Subcutaneous abdominal adipose tissue (tissue), 5 donors: ENCODE results near the gene UNC79.

ENCODE experiments used
- H3K27ac ChIP-seq: one replicate; pipeline ENCODE4 v1.7.0; 2013; ENCODE audit warnings: low read depth, mild to moderate bottlenecking, inconsistent platforms, low read length, moderate library complexity
- H3K27me3 ChIP-seq, 5 donors: one replicate each; pipeline ENCODE4 v1.7.0; 2013; ENCODE audit warnings: low read length in 5 of 5, inconsistent platforms in 1 of 5; ENCODE audit not compliant: control insufficient read depth in 5 of 5, insufficient read depth in 4 of 5
- H3K36me3 ChIP-seq, 5 donors: one replicate each; pipeline ENCODE4 v1.7.0; 2013; ENCODE audit warnings: low read length in 5 of 5; ENCODE audit not compliant: control insufficient read depth in 5 of 5, insufficient read depth in 5 of 5
- H3K4me1 ChIP-seq, 5 donors: one replicate each; pipeline ENCODE4 v1.7.0; 2013; ENCODE audit warnings: low read length in 5 of 5, mild to moderate bottlenecking in 3 of 5, moderate library complexity in 1 of 5; ENCODE audit not compliant: control insufficient read depth in 5 of 5, insufficient read depth in 5 of 5
- H3K4me3 ChIP-seq, 5 donors: one replicate each; pipeline ENCODE4 v1.7.0; 2013; ENCODE audit warnings: low read length in 5 of 5, low read depth in 1 of 5
- H3K9ac ChIP-seq, 5 donors: one replicate each; pipeline ENCODE4 v1.7.0; 2013; ENCODE audit warnings: low read length in 5 of 5, mild to moderate bottlenecking in 4 of 5, moderate library complexity in 3 of 5
- H3K9me3 ChIP-seq, 5 donors: one replicate each; pipeline ENCODE4 v1.7.0; 2013; ENCODE audit warnings: low read length in 5 of 5; ENCODE audit not compliant: control insufficient read depth in 5 of 5
- donor health status: healthy.
- donor health status: healthy.
- donor health status: healthy.
- donor health status: healthy.
- donor health status: healthy.

The UNC79 gene

DNA sequence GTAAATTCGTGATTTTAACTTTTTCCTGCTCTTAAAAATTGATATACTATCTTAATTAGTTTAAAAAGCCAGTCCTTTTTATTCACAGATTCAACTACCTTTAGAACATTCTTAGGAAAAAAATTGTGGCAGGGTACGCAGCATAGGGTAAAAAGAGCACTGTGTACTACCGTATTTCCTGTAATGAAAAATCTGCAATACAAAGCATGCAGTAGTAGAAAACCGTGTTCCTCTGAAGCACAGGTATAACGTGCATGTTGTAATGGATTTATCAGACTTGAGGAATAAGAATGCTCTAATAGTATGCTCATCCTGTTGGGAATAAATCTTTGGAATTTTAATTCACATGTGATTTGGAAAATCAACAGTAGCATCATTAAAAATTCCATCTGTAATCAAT, 140.5 kb downstream of the UNC79 start:
- Histone ChIP-seq H3K9me3 (no peaks in the 10 kb centered on the region), H3K27me3 (no peaks in the 10 kb centered on the region), H3K4me3 (no peak overlapping the region), H3K27ac (no peak overlapping the region), H3K9ac (no peak overlapping the region), H3K4me1 (no peaks in the 10 kb centered on the region), H3K36me3 (no peaks in the 10 kb centered on the region)

- H3K27ac ChIP-seq = no peak overlapping the region
- peaks cover 0 to 9% (median 8%) of the 10 kb centered on the region in 5 donors for H3K27me3 ChIP-seq
- H3K4me3 ChIP-seq = no peak overlapping the region
- no peaks in the 10 kb centered on the region for H3K4me1 ChIP-seq
- no peaks in the 10 kb centered on the region for H3K9me3 ChIP-seq
- no peak overlapping the region for H3K9ac ChIP-seq
- no peaks in the 10 kb centered on the region for H3K36me3 ChIP-seq
These were observed 148.4 kb downstream of the UNC79 start for GRCh38 chr14:93579178-93579577.

DNA sequence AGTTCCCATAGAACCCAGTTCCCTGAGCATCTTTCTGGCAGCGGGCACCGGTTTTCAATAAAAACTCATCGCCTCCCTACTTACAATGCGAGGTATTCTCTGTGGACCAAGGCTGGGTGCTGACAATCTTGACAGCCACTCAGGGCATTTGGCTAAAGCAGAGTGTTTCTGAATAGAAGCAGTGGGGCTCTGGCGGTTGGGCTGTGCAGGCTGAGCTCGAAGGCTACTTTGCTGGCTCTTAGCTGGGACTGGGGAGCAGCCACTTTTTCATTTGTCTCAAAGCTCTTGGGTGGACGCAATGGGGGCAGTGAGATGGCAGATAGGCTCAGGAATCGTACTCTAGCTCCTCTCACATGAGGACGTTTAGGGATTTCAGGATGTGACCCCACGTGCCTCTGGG, 151.8 kb downstream of the UNC79 start:
- Histone ChIP-seq H3K9me3 (no peaks in the 10 kb centered on the region), H3K27ac (no peak overlapping the region), H3K4me3 (no peak overlapping the region), H3K4me1 (no peaks in the 10 kb centered on the region), H3K27me3 (peaks cover 0 to 9% (median 8%) of the 10 kb centered on the region in 5 donors), H3K36me3 (no peaks in the 10 kb centered on the region), H3K9ac (no peak overlapping the region)

DNA sequence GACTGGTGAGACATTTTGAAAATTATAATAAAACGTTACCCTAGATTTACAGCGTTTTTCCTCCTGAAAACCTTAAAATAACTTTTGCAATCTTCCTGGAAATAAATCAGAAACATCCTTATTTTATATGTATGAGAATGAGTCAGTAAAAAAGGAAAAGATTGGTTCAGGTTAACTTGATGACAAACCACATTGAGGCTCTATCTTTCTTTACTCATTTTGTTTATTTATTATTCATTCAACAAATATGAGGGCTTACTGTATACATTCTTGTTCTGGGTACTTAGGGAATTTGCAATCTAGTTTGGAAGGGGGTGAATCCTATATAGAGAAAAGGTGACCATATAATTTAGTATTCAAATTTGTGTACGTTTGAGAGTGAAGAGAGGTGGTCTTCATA, 156.6 kb downstream of the UNC79 start:
- Histone ChIP-seq H3K9me3 (peaks cover 0 to 3% (median 0%) of the 10 kb centered on the region in 5 donors), H3K9ac (no peak overlapping the region), H3K36me3 (no peaks in the 10 kb centered on the region), H3K4me1 (no peaks in the 10 kb centered on the region), H3K27ac (no peak overlapping the region), H3K4me3 (no peak overlapping the region), H3K27me3 (peaks cover 0 to 4% (median 3%) of the 10 kb centered on the region in 5 donors)

- Histone ChIP-seq H3K9ac (no peak overlapping the region), H3K36me3 (no peaks in the 10 kb centered on the region), H3K4me1 (no peaks in the 10 kb centered on the region), H3K27me3 (peaks cover 0 to 4% (median 3%) of the 10 kb centered on the region in 5 donors), H3K27ac (no peak overlapping the region), H3K9me3 (peaks cover 0 to 3% (median 0%) of the 10 kb centered on the region in 5 donors), H3K4me3 (no peak overlapping the region)
These were observed 160.8 kb downstream of the UNC79 start for GRCh38 chr14:93591506-93591905.

GRCh38 chr14:93592786-93593185, 162.0 kb downstream of the UNC79 start:
- no peaks in the 10 kb centered on the region for H3K4me1 ChIP-seq
- H3K36me3 ChIP-seq = no peaks in the 10 kb centered on the region
- H3K4me3 ChIP-seq = no peak overlapping the region
- peaks cover 0 to 4% (median 3%) of the 10 kb centered on the region in 5 donors for H3K27me3 ChIP-seq
- H3K9me3 ChIP-seq = peaks cover 0 to 3% (median 0%) of the 10 kb centered on the region in 5 donors
- no peak overlapping the region for H3K9ac ChIP-seq
- H3K27ac ChIP-seq = no peak overlapping the region

- no peak overlapping the region for H3K27ac ChIP-seq
- H3K4me3 ChIP-seq = no peak overlapping the region
- no peaks in the 10 kb centered on the region for H3K36me3 ChIP-seq
- peaks cover 0 to 2% (median 0%) of the 10 kb centered on the region in 5 donors for H3K27me3 ChIP-seq
- no peaks in the 10 kb centered on the region for H3K4me1 ChIP-seq
- peaks cover 0 to 7% (median 0%) of the 10 kb centered on the region in 5 donors for H3K9me3 ChIP-seq
- no peak overlapping the region for H3K9ac ChIP-seq
These were observed 175.4 kb downstream of the UNC79 start for GRCh38 chr14:93606091-93606490.

GRCh38 chr14:93619176-93619793, 188.5 kb downstream of the UNC79 start:
- H3K4me1 ChIP-seq = no peaks in the 10 kb centered on the region
- no peaks in the 10 kb centered on the region for H3K36me3 ChIP-seq
- H3K27me3 ChIP-seq = peaks cover 0 to 4% (median under 1%) of the 10 kb centered on the region in 5 donors
- no peak overlapping the region for H3K9ac ChIP-seq
- H3K27ac ChIP-seq = no peak overlapping the region
- H3K4me3 ChIP-seq = no peak overlapping the region
- no peaks in the 10 kb centered on the region for H3K9me3 ChIP-seq

- no peak overlapping the region for H3K9ac ChIP-seq
- no peaks in the 10 kb centered on the region for H3K4me1 ChIP-seq
- no peak overlapping the region for H3K4me3 ChIP-seq
- no peaks in the 10 kb centered on the region for H3K36me3 ChIP-seq
- no peak overlapping the region for H3K27ac ChIP-seq
- peaks cover 5 to 9% (median 7%) of the 10 kb centered on the region in 5 donors for H3K27me3 ChIP-seq
- H3K9me3 ChIP-seq = peaks cover 0 to 2% (median 0%) of the 10 kb centered on the region in 5 donors
These were observed 197.3 kb downstream of the UNC79 start for GRCh38 chr14:93628048-93628447.

GRCh38 chr14:93629643-93630042, 198.9 kb downstream of the UNC79 start:
- Histone ChIP-seq H3K4me3 (no peak overlapping the region), H3K9me3 (peaks cover 0 to 2% (median 0%) of the 10 kb centered on the region in 5 donors), H3K4me1 (no peaks in the 10 kb centered on the region), H3K27me3 (peaks cover 2 to 5% (median 4%) of the 10 kb centered on the region in 5 donors), H3K27ac (no peak overlapping the region), H3K36me3 (no peaks in the 10 kb centered on the region), H3K9ac (no peak overlapping the region)
